Gastrocnemius medialis (tissue), 4 donors: ENCODE results near the gene EVC. TPM values are rescaled to one million over a fixed set of nuclear protein-coding genes. Genes with fewer than 3 reads are reported as not detected.

ENCODE experiments used
- ATAC-seq, 2 donors: fragments of 150-250 bp; one replicate each; pipeline ENCODE4 v1.9.1; 2016
- DNase-seq, 2 donors: peaks; one replicate each; pipeline ENCODE4 v3.0.0-alpha.2; 2019
- H3K27ac ChIP-seq, 4 donors: fragments of 200-600 bp; sonication (generic); 1 replicate in 1 of 4; 2 replicates in 3 of 4; pipeline ENCODE4 v1.5.1; 2016 to 2018; ENCODE audit warnings: mild to moderate bottlenecking in 2 of 4, moderate library complexity in 1 of 4
- H3K27me3 ChIP-seq, 3 donors: fragments of 200-600 bp; sonication (generic) in 2 of 3; 1 replicate in 1 of 3; 2 replicates in 2 of 3; pipeline versions ENCODE4 v1.5.1 to v1.6.0; 2016 to 2019; ENCODE audit warnings: mild to moderate bottlenecking in 1 of 3, moderate library complexity in 1 of 3
- H3K36me3 ChIP-seq, 2 donors: fragments of 200-600 bp; sonication (generic) in 1 of 2; one replicate each; pipeline ENCODE4 v1.5.1; 2017 to 2018
- H3K4me1 ChIP-seq, 2 donors: fragments of 200-600 bp; sonication (generic) in 1 of 2; one replicate each; pipeline ENCODE4 v1.5.1; 2016 to 2017; ENCODE audit warnings: mild to moderate bottlenecking in 2 of 2
- H3K4me3 ChIP-seq, 4 donors: fragments of 200-600 bp; sonication (generic) in 3 of 4; 1 replicate in 1 of 4; 2 replicates in 3 of 4; pipeline ENCODE4 v1.5.1; 2016 to 2019; ENCODE audit warnings: mild to moderate bottlenecking in 2 of 4
- H3K9me3 ChIP-seq, 3 donors: fragments of 200-600 bp; sonication (generic) in 2 of 3; 1 replicate in 1 of 3; 2 replicates in 2 of 3; pipeline ENCODE4 v1.5.1; 2016 to 2019
- POLR2A ChIP-seq, 2 donors: fragments of 450-650 bp; IDR thresholded peaks; one replicate each; pipeline ENCODE4 v1.6.1; 2017; ENCODE audit warnings: antibody characterized with exemption in 2 of 2, mild to moderate bottlenecking in 2 of 2, moderate library complexity in 2 of 2
- in situ Hi-C, 4 donors: fragments of 200-750 bp; cut with MboI; loops; one replicate each; pipeline versions ENCODE4 v1.15.0 to v1.8.0; 2017; ENCODE audit warnings: low sequenced_read_pairs in 4 of 4
- intact Hi-C: fragments of 100-400 bp; cut with DNase I; formaldehyde crosslinking; loops from one replicate; pipeline ENCODE4 v1.15.1; 2023; ENCODE audit warnings: low total_unique reads
- total RNA-seq, 4 donors: library from RNA; depleted of rRNA; stranded (reverse); fragments of >200 nt; gene quantifications; one replicate each; pipeline versions ENCODE4 v1.1.0 to v1.2.3, GENCODE V29; 2016
- TF ChIP-seq, protein P1 (sequence below), 5 experiments: fragments of 450-650 bp in 3 of 5; fragments of 200-600 bp in 2 of 5; sonication (generic) in 2 of 5; IDR thresholded peaks in 4 of 5; conservative IDR thresholded peaks in 1 of 5; 1 replicate in 4 of 5; 2 replicates in 1 of 5; pipeline ENCODE4 v1.5.1; 2016 to 2019; ENCODE audit warnings: antibody characterized with exemption in 5 of 5, mild to moderate bottlenecking in 3 of 5, moderate library complexity in 3 of 5

The EVC gene
- total RNA-seq, 4 donors from 2014 or later = 1.5 to 9.8 (median 2.0) TPM

DNA sequence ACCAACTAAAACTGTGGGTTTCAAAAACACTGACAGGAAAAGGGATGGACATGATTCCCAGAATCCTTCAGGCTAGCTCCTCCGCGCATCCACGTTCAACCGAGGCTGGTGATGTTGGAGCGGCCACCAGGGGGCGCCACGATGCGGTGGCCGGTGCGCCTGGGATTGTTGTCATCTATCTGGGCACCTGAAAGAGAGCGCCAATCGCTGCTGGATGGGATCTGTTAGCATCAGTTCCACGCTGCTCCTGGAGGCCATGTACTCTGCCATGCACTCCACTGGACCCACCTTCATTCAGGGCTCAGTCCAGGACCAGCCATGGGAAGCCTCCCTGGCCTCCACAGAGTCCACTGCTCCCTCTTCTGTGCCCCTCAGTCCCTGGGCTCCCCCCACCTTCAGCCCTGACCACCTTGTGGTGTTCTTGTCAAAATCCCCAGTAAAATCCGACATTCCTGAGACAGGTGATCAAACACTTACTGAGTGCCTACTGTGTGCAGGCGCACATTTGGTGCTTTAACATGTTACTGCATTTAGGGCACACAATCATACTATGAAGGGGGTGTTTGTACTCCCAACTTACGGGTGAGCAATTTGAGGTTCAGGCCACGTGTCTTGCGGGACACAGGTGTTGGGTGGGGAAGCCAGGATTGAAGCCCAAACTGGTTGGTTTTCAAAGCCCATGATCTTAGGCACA is 110.8 kb downstream of the EVC start:
- ATAC-seq (no peak), DNase-seq (no peak)
- Histone ChIP-seq H3K4me3 (no peak overlapping the region), H3K27me3 (no peaks in the 10 kb centered on the region), H3K9me3 (no peaks in the 10 kb centered on the region), H3K4me1 (no peaks in the 10 kb centered on the region), H3K27ac (no peak overlapping the region), H3K36me3 (no peaks in the 10 kb centered on the region)
- TF ChIP-seq, protein P1, sequence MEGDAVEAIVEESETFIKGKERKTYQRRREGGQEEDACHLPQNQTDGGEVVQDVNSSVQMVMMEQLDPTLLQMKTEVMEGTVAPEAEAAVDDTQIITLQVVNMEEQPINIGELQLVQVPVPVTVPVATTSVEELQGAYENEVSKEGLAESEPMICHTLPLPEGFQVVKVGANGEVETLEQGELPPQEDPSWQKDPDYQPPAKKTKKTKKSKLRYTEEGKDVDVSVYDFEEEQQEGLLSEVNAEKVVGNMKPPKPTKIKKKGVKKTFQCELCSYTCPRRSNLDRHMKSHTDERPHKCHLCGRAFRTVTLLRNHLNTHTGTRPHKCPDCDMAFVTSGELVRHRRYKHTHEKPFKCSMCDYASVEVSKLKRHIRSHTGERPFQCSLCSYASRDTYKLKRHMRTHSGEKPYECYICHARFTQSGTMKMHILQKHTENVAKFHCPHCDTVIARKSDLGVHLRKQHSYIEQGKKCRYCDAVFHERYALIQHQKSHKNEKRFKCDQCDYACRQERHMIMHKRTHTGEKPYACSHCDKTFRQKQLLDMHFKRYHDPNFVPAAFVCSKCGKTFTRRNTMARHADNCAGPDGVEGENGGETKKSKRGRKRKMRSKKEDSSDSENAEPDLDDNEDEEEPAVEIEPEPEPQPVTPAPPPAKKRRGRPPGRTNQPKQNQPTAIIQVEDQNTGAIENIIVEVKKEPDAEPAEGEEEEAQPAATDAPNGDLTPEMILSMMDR (IDR thresholded peaks at IDR 0.05 in 4 of 5, conservative IDR thresholded peaks at IDR 0.05 in 1 of 5) = peak in 3 of 5 experiments; percentile 10 to 37 (median 17)
- TF ChIP-seq POLR2A (IDR thresholded peaks at IDR 0.05) = no peak
- intact Hi-C loops (no loop called here), in situ Hi-C loops (loop anchor here in 2 of 4 donors (25.0 kb wide), 2 partner anchors 785 to 1335 kb away; no protein-coding TSS in a partner anchor)

DNA sequence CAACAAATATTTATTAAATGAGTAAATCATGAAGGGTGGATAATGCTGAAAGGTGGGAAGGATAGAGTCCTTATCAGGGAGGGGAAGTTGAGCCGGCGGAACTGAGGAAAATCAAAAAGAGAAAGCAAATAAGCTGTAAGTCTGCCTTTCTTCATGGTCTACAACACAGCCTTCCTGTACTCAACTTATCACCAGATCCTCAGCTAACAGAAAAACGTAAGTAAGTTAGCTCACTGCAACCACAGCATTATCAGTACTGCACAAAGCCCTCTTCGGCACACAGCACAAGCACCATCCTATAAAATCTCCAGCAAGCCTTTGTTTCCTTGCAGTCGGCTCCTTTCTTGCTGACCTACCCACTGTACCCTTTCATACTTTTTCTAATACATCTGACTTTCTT is 111.6 kb downstream of the EVC start:
- intact Hi-C loops (no loop called here), in situ Hi-C loops (loop anchor here in 2 of 4 donors (25.0 kb wide), 2 partner anchors 785 to 1335 kb away; no protein-coding TSS in a partner anchor)
- Histone ChIP-seq H3K9me3 (no peaks in the 10 kb centered on the region), H3K36me3 (no peaks in the 10 kb centered on the region), H3K4me1 (peaks cover 0 to 5% of the 10 kb centered on the region in 2 donors), H3K4me3 (no peak overlapping the region), H3K27ac (no peak overlapping the region), H3K27me3 (no peaks in the 10 kb centered on the region)
- TF ChIP-seq POLR2A (IDR thresholded peaks at IDR 0.05) = no peak
- TF ChIP-seq, protein P1 (IDR thresholded peaks at IDR 0.05 in 4 of 5, conservative IDR thresholded peaks at IDR 0.05 in 1 of 5) = no peak
- no peak for DNase-seq
- ATAC-seq = no peak

DNA sequence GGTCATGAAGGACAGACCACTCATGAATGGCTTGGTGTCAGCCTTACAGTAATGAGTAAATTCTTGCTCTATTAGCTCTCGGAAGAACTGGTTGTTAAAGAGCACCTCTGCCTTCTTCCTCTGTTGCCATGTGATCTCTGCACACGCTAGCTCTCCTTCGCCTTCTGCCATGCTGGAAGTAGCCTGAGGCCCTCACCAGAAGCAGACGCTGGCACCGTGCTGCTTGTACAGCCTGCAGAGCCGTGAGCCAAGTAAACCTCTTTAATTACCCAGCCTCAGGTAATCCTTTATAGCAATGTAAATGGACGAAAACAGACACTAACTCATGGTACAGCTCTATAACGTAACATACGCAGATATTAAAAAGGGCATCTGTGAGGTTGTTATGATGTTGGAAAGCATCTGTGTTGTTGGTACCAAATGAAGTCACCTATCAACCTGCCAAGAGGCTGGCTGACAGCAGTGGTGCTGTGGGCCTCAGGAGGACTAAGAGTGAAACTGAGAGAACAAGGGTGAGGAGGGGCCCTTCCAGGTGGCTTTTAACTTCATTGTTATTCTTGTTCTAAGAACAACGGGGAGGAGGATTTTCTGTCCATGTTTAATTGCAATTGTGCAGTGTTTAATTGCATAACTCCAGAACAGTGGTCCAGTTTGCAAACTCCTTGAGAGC is 112.7 kb downstream of the EVC start:
- Histone ChIP-seq H3K9me3 (no peaks in the 10 kb centered on the region), H3K4me3 (no peak overlapping the region), H3K27ac (no peak overlapping the region), H3K27me3 (no peaks in the 10 kb centered on the region), H3K4me1 (peaks cover 0 to 9% of the 10 kb centered on the region in 2 donors), H3K36me3 (no peaks in the 10 kb centered on the region)
- ATAC-seq = no peak
- TF ChIP-seq POLR2A (IDR thresholded peaks at IDR 0.05) = no peak
- TF ChIP-seq, protein P1 (IDR thresholded peaks at IDR 0.05 in 4 of 5, conservative IDR thresholded peaks at IDR 0.05 in 1 of 5) = no peak
- DNase-seq = no peak
- in situ Hi-C loops (loop anchor here in 2 of 4 donors (25.0 kb wide), 2 partner anchors 786 to 1336 kb away; no protein-coding TSS in a partner anchor), intact Hi-C loops (no loop called here)

DNA sequence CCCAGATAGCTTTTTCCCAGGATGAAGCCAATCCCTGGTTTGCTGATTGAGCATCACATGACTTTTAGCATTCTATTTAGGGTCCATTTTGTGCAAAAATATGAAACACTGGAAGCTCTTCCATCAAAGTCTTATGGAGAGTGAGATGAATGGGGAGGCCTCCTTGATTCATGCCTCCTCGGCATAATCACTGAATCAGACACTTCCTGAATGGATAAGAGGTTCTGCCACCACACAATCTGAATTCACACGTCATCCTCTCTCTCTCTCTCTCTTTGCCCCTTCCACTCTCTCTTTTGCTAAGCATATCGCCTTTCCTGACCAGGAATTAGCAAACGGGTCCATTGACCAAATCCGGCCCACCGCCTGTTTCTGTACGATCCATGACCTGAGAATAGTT is 113.2 kb downstream of the EVC start:
- H3K27me3 ChIP-seq = no peaks in the 10 kb centered on the region
- peaks cover 0 to 9% of the 10 kb centered on the region in 2 donors for H3K4me1 ChIP-seq
- no peak for TF ChIP-seq POLR2A (IDR thresholded peaks at IDR 0.05)
- TF ChIP-seq, protein P1 (IDR thresholded peaks at IDR 0.05 in 4 of 5, conservative IDR thresholded peaks at IDR 0.05 in 1 of 5) = no peak
- intact Hi-C loops = no loop called here
- DNase-seq = no peak
- in situ Hi-C loops = loop anchor here in 2 of 4 donors (25.0 kb wide), 2 partner anchors 787 to 1337 kb away; no protein-coding TSS in a partner anchor
- no peaks in the 10 kb centered on the region for H3K9me3 ChIP-seq
- no peak for ATAC-seq
- no peak overlapping the region for H3K27ac ChIP-seq
- H3K36me3 ChIP-seq = no peaks in the 10 kb centered on the region
- no peak overlapping the region for H3K4me3 ChIP-seq
